WERI-Rb-1 (cell line): ENCODE measurements around the gene TBC1D10A.
A peak's percentile ranks its signal among the peaks of the same experiment; 100 is the strongest.

ENCODE experiments used
- DNase-seq: peaks from one replicate; pipeline ENCODE4 v3.0.0-alpha.2; 2020
- H3K27ac ChIP-seq: fragments of 250-450 bp; sonication (Bioruptor Pico); 2 replicates; pipeline ENCODE4 v1.5.1; 2020; ENCODE audit warnings: mild to moderate bottlenecking, moderate library complexity
- H3K27me3 ChIP-seq: fragments of 250-450 bp; sonication (Bioruptor Pico); 2 replicates; pipeline ENCODE4 v1.5.1; 2021; ENCODE audit warnings: mild to moderate bottlenecking, low read depth, moderate library complexity; ENCODE audit not compliant: insufficient read depth, severe bottlenecking
- H3K36me3 ChIP-seq: fragments of 250-450 bp; sonication (Bioruptor Pico); 2 replicates; pipeline ENCODE4 v1.5.1; 2020; ENCODE audit warnings: mild to moderate bottlenecking, moderate library complexity
- H3K4me3 ChIP-seq: 2 replicates; pipeline ENCODE4 v1.5.1; 2011; ENCODE audit warnings: low read depth, mild to moderate bottlenecking, control low read depth, low read length
- H3K9me3 ChIP-seq: fragments of 250-450 bp; sonication (Bioruptor Pico); 2 replicates; pipeline ENCODE4 v1.5.1; 2021; ENCODE audit warnings: mild to moderate bottlenecking, moderate library complexity; ENCODE audit not compliant: severe bottlenecking
- TF ChIP-seq, protein P1 (sequence below): IDR thresholded peaks from 2 replicates; pipeline ENCODE4 v1.5.1; 2011; ENCODE audit warnings: low read depth, mild to moderate bottlenecking, control low read depth, inconsistent platforms, low read length

TBC1D10A gene

DNA sequence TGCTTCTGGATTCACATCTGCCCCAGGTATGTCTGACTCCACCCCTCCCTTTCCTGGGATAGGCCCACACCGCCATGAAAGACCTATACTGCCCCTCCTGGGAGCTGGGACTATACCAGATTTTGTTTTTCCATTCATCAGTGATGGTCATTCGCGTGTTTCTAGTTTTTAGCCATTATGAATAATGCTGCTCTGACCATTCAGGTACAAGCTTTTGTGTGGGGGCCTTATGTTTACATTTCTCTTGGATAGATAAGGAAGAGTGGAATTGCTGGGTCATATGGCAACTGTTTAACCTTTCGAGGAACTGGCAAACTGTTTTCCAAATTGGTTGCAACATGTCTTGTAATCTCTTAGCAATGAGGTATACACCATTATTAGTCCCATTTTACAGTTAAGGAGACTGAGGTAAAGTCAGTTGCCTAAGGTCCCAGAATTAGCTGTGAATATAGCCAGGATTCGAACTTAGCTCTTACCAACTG is 1.2 kb upstream of the TBC1D10A start:
- H3K27me3 ChIP-seq: no peaks in the 10 kb centered on the region
- peak; percentile 27 for DNase-seq
- peaks cover 19% of the 10 kb centered on the region for H3K36me3 ChIP-seq
- TF ChIP-seq, protein P1, sequence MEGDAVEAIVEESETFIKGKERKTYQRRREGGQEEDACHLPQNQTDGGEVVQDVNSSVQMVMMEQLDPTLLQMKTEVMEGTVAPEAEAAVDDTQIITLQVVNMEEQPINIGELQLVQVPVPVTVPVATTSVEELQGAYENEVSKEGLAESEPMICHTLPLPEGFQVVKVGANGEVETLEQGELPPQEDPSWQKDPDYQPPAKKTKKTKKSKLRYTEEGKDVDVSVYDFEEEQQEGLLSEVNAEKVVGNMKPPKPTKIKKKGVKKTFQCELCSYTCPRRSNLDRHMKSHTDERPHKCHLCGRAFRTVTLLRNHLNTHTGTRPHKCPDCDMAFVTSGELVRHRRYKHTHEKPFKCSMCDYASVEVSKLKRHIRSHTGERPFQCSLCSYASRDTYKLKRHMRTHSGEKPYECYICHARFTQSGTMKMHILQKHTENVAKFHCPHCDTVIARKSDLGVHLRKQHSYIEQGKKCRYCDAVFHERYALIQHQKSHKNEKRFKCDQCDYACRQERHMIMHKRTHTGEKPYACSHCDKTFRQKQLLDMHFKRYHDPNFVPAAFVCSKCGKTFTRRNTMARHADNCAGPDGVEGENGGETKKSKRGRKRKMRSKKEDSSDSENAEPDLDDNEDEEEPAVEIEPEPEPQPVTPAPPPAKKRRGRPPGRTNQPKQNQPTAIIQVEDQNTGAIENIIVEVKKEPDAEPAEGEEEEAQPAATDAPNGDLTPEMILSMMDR: no peak
- no peak overlapping the region for H3K27ac ChIP-seq
- H3K4me3 ChIP-seq: no peak overlapping the region
- H3K9me3 ChIP-seq: no peaks in the 10 kb centered on the region

DNA sequence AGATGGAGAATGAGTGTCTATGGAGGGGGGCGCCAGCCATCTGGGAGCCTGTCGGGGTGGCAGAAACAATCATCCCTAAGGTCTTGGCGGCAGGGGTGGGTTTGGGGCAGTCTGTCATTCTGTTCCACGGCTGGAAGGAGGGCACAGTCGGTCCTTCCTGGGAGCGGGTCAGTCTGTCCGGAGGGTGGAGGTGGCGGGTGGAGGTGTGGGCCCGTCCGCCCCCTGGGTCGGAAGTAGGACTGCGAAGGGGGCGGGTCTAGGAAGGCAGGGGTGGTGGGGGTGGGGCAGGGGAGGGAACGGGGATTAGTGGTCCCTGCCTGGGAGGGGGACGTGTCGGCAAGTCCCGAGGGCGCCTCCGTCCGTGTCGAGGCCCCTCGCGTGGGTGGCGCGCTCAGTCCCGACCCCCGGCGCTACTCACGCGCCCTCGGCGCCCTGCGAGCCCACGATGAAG is 461 bp downstream of the TBC1D10A start:
- Histone ChIP-seq H3K9me3 (no peaks in the 10 kb centered on the region), H3K27me3 (no peaks in the 10 kb centered on the region), H3K36me3 (peaks cover 12% of the 10 kb centered on the region), H3K27ac (peak overlapping the region; percentile 88), H3K4me3 (peak overlapping the region; percentile 74)
- TF ChIP-seq, protein P1: no peak
- DNase-seq: peak; percentile 46

DNA sequence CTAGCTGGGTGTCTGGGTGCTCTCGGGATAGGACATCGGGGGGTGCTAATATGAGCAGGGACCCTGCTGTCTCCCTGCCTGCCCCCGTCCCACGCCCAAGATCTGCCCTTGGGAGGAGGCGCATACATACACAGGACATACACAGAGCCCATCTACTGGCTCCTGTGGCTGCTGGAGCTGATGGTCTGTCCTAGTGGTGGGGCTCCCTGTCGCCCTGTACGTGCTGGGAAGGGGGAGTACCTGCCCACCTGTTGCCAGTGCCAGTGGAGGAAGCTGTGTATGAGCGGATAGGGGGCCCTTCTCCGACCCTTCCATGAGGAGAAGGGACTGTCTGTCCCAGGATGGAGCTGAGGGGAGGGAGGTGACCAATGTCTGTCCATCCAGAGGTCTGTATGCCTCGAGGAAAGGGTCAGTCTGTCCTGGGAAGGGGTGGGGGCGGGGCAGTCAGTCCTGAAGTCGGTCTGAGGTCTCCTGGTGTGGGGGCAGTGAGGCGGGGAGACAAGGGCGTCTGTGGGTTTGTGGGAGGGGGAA is 952 bp downstream of the TBC1D10A start:
- Histone ChIP-seq H3K9me3 (no peaks in the 10 kb centered on the region), H3K27me3 (no peaks in the 10 kb centered on the region), H3K4me3 (peak overlapping the region; percentile 74), H3K36me3 (peaks cover 15% of the 10 kb centered on the region), H3K27ac (peak overlapping the region; percentile 35)
- TF ChIP-seq, protein P1: no peak
- no peak for DNase-seq

DNA sequence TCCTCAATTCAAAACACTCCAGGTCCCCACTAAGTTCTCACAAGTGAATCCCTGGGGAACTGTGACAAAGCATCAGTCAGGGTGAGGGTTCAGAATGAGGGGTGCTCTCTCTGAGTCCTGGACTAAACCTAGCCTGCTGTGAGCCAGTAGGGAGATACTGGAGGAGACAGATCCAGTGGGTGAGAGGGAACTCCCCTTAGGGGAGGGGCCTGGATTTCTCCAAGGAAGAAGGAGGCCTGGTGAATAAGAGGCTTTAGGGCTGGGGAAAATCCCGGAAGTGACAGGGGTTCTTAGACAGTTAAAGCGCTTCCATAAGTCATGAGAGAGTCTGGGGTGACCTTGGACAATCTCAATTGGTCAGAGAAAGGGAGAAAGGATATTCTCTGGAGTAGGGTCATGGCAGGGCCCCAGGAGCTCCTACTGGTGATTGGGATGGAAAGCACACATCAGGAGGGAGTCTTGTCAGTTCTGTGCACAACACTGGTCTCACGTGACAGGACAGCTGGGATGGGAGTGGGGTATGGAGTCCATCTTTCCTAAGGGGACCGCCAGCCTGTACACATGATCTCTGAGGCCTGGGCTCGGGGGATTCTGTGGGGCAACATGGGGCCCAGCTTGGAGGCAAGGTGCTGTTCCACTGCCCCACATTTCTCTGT is 1.5 kb downstream of the TBC1D10A start:
- Histone ChIP-seq H3K36me3 (peaks cover 14% of the 10 kb centered on the region), H3K4me3 (peak overlapping the region; percentile 74), H3K27me3 (no peaks in the 10 kb centered on the region), H3K9me3 (no peaks in the 10 kb centered on the region), H3K27ac (peak overlapping the region; percentile 35)
- DNase-seq: peak; percentile 90
- TF ChIP-seq, protein P1: no peak

DNA sequence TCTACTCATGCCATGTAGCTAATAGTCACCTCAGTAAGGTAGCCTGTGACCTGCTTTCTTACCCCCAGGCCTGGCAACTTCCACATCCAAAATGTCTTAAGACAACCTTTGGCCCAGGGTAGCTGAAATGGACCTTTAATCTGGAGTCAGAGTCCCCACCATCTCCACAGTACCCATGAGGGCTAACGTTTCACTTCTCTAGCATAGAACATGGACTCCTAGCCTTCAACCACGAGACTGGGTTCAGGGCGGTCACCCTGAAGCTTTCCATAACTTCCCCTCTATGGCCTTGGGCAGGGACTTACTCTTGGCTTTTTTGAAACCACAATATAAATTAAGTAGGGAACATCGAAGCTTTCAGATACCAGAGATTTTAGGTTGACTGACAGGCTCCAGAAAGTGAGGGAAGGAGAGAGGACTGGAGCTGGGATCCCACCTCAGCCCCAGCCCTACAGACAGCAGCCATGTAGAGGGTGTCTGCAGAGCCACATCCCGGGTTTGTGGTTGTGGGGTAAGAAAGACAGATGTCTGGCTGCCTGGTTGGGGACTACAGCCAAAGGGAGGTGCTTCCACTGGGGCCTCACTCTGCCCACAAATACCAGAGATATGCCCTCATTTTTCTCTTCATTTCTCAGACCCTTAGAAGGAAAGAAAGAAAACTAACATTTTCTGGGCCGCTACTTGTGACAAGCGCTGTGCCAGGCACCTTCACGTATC is 2.6 kb downstream of the TBC1D10A start:
- no peak overlapping the region for H3K27ac ChIP-seq
- H3K9me3 ChIP-seq: no peaks in the 10 kb centered on the region
- DNase-seq: no peak
- TF ChIP-seq, protein P1: no peak
- peaks cover 19% of the 10 kb centered on the region for H3K36me3 ChIP-seq
- H3K4me3 ChIP-seq: no peak overlapping the region
- H3K27me3 ChIP-seq: no peaks in the 10 kb centered on the region
